ENCODE data around the gene SAA1. TPM values are rescaled to one million over a fixed set of nuclear protein-coding genes. Genes with fewer than 3 reads are reported as not detected.
"Not testable (repeated sequence)": the region's sequence is repeated elsewhere in the genome, so short reads cannot be mapped to it uniquely, and the experiment has no call there.

SAA1 gene
- total RNA-seq, 1 donor from 2014 or later: not detected

DNA sequence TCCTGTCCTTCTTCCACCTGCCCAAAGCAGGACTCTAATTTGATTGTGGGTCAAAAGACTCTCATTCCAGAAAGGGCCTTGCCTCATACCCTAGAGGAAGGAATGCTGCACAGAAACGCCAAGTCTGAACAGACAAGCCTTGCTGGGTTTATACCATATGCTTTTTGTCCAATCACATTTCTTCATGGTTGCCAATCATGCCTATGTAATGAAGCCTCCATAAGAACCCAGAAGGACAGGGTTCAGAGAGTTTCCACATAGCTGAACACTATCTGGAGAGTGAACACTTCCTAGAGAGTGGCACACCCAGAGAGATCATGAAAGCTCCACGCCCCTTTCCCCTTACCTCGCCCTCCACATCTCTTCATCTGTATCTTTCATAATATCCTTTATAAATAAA, 12.8 kb upstream of the SAA1 start:
- Mint-ChIP-seq H3K36me3 (ENCODE audit: insufficient read depth) (no peaks in the 10 kb centered on the region), H3K4me3 (ENCODE audit: low read depth) (no peak overlapping the region), H3K27me3 (peaks cover 6% of the 10 kb centered on the region), H3K9me3 (ENCODE audit: low read depth) (no peaks in the 10 kb centered on the region), H3K4me1 (ENCODE audit: low read depth) (no peaks in the 10 kb centered on the region), H3K27ac (no peak overlapping the region)
- TF ChIP-seq, protein P1, sequence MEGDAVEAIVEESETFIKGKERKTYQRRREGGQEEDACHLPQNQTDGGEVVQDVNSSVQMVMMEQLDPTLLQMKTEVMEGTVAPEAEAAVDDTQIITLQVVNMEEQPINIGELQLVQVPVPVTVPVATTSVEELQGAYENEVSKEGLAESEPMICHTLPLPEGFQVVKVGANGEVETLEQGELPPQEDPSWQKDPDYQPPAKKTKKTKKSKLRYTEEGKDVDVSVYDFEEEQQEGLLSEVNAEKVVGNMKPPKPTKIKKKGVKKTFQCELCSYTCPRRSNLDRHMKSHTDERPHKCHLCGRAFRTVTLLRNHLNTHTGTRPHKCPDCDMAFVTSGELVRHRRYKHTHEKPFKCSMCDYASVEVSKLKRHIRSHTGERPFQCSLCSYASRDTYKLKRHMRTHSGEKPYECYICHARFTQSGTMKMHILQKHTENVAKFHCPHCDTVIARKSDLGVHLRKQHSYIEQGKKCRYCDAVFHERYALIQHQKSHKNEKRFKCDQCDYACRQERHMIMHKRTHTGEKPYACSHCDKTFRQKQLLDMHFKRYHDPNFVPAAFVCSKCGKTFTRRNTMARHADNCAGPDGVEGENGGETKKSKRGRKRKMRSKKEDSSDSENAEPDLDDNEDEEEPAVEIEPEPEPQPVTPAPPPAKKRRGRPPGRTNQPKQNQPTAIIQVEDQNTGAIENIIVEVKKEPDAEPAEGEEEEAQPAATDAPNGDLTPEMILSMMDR (IDR thresholded peaks at IDR 0.05; ENCODE audit: unreplicated experiment): no peak
- no peak for DNase-seq (ENCODE audit: low spot score, unreplicated experiment)

GRCh38 chr11:18253778-18254338, 12.2 kb upstream of the SAA1 start:
- Mint-ChIP-seq H3K36me3 (ENCODE audit: insufficient read depth) (no peaks in the 10 kb centered on the region), H3K4me3 (ENCODE audit: low read depth) (no peak overlapping the region), H3K4me1 (ENCODE audit: low read depth) (no peaks in the 10 kb centered on the region), H3K9me3 (ENCODE audit: low read depth) (no peaks in the 10 kb centered on the region), H3K27me3 (peaks cover 2% of the 10 kb centered on the region), H3K27ac (no peak overlapping the region)
- no peak for DNase-seq (ENCODE audit: low spot score, unreplicated experiment)
- TF ChIP-seq, protein P1 (IDR thresholded peaks at IDR 0.05; ENCODE audit: unreplicated experiment): no peak

DNA sequence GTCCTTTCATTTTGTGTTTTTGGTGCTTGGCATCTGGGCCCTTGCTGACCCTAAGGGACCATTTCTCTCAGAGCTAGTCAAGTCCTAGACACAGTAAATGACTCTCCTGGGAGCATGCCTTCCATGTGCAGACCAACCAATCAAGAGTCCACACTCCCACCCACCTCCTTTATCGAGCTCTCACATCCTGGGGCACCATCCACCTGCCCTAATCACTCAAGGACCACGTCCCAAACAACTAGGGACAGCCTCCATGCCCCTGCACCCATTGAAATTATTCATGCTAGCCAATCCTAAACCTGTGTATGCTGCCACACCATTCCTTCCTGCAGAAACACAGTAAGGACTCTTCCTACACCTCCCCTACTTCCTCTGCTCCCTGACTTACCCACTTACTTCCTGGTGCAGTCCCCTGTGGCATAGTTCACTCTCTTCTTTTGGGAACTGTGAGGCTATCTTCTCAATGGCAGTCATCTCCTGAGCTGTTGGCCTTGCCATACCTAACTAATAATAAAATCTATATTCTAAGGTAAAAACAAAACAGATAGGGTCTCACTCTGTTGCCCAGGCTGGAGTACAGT, 11.2 kb upstream of the SAA1 start:
- Mint-ChIP-seq H3K4me3 (ENCODE audit: low read depth) (no peak overlapping the region), H3K36me3 (ENCODE audit: insufficient read depth) (no peaks in the 10 kb centered on the region), H3K4me1 (ENCODE audit: low read depth) (no peaks in the 10 kb centered on the region), H3K27me3 (peaks cover 2% of the 10 kb centered on the region), H3K9me3 (ENCODE audit: low read depth) (no peaks in the 10 kb centered on the region), H3K27ac (no peak overlapping the region)
- no peak for DNase-seq (ENCODE audit: low spot score, unreplicated experiment)
- TF ChIP-seq, protein P1 (IDR thresholded peaks at IDR 0.05; ENCODE audit: unreplicated experiment): no peak

- no peak overlapping the region for H3K4me3 Mint-ChIP-seq (ENCODE audit: low read depth)
- H3K9me3 Mint-ChIP-seq (ENCODE audit: low read depth): no peaks in the 10 kb centered on the region
- peaks cover 3% of the 10 kb centered on the region for H3K4me1 Mint-ChIP-seq (ENCODE audit: low read depth)
- no peak overlapping the region for H3K27ac Mint-ChIP-seq
- no peaks in the 10 kb centered on the region for H3K36me3 Mint-ChIP-seq (ENCODE audit: insufficient read depth)
- TF ChIP-seq, protein P1 (IDR thresholded peaks at IDR 0.05; ENCODE audit: unreplicated experiment): no peak
- H3K27me3 Mint-ChIP-seq: peaks cover 2% of the 10 kb centered on the region
- DNase-seq (ENCODE audit: low spot score, unreplicated experiment): no peak
Measured at GRCh38 chr11:18259259-18259658, 6.8 kb upstream of the SAA1 start.

- DNase-seq (ENCODE audit: low spot score, unreplicated experiment): no peak
- Mint-ChIP-seq H3K27me3 (peaks cover 4% of the 10 kb centered on the region), H3K27ac (no peak overlapping the region), H3K4me1 (ENCODE audit: low read depth) (peaks cover 3% of the 10 kb centered on the region), H3K9me3 (ENCODE audit: low read depth) (no peaks in the 10 kb centered on the region), H3K36me3 (ENCODE audit: insufficient read depth) (no peaks in the 10 kb centered on the region), H3K4me3 (ENCODE audit: low read depth) (no peak overlapping the region)
- TF ChIP-seq, protein P1 (IDR thresholded peaks at IDR 0.05; ENCODE audit: unreplicated experiment): no peak
Measured at GRCh38 chr11:18261721-18262120, 4.3 kb upstream of the SAA1 start.

DNA sequence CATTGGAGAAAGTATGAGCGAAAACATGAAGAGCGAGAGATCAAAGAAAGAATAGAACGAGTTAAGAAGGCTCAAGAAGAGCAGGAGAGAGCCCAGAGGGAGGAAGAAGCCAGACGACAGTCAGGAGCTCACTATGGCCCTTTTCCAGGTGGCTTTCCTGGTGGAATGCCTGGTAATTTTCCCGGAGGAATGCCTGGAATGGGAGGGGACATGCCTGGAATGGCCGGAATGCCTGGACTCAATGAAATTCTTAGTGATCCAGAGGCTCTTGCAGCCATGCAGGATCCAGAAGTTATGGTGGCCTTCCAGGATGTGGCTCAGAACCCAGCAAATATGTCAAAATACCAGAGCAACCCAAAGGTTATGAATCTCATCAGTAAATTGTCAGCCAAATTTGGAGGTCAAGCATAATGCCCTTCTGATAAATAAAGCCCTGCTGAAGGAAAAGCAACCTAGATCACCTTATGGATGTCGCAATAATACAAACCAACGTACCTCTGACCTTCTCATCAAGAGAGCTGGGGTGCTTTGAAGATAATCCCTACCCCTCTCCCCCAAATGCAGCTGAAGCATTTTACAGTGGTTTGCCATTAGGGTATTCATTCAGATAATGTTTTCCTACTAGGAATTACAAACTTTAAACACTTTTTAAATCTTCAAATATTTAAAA, 3.2 kb upstream of the SAA1 start:
- DNase-seq (ENCODE audit: low spot score, unreplicated experiment); H3K36me3 Mint-ChIP-seq (ENCODE audit: insufficient read depth); H3K27me3 Mint-ChIP-seq; H3K4me1 Mint-ChIP-seq (ENCODE audit: low read depth); H3K27ac Mint-ChIP-seq; H3K4me3 Mint-ChIP-seq (ENCODE audit: low read depth); H3K9me3 Mint-ChIP-seq (ENCODE audit: low read depth): not testable (repeated sequence)
